ENCODE results near the gene PTPN9. TPM values are rescaled to one million over a fixed set of nuclear protein-coding genes. Genes with fewer than 3 reads are reported as not detected.

PTPN9 gene
- total and polyA plus RNA-seq, 2 of the 4 experiments (the other 2 are of a cell fraction), result 26.5 to 38.9 TPM

GRCh38 chr15:75597667-75598341, 18.7 kb upstream of the PTPN9 start:
- no peak overlapping the region for H3K18ac ChIP-seq (ENCODE audit: low read depth, low read length)
- H2AK5ac ChIP-seq (ENCODE audit: low read depth, low read length), result no peak overlapping the region
- H2BK20ac ChIP-seq (ENCODE audit: low read depth, low read length), result no peak overlapping the region
- no peak overlapping the region for H3K4ac ChIP-seq (ENCODE audit: low read depth, low read length)
- no peak overlapping the region for H2BK120ac ChIP-seq (ENCODE audit: low read depth, low read length)
- BruUV-seq (replicated peaks), result no TSS peak
- no peak overlapping the region for H3K14ac ChIP-seq (replicated peaks; ENCODE audit: low read depth, low read length)
- TF ChIP-seq SMC3 (IDR thresholded peaks at IDR 0.05; ENCODE audit: low read depth, low read length), result peak; percentile 26; the same call in 1 of the 2 replicates
- TF ChIP-seq RAD21 (IDR thresholded peaks at IDR 0.05; ENCODE audit: low read length), result peak; percentile 33
- no peak for TF ChIP-seq RCOR1 (IDR thresholded peaks at IDR 0.05; ENCODE audit: insufficient replicate concordance, low read length)
- TF ChIP-seq CTCF (conservative IDR thresholded peaks at IDR 0.05; ENCODE audit: low read depth, low read length), result peak; percentile 25; the same call in 1 of the 2 replicates
- TF ChIP-seq MXI1 (IDR thresholded peaks at IDR 0.05; ENCODE audit: borderline replicate concordance, low read depth, low read length), result no peak
- DNase-seq (no peak), ATAC-seq (ENCODE audit: low read depth) (no peak)
- POLR2A ChIA-PET (ENCODE audit: unreplicated experiment), result interaction anchor here (0.6 kb wide), 1 partner anchor 14 kb away, joined by 3 read pairs; no protein-coding TSS in a partner anchor
- no peak overlapping the region for H4K5ac ChIP-seq (ENCODE audit: low read depth, low read length)
- H4K20me1 ChIP-seq (ENCODE audit: insufficient read depth, low read length), result no peaks in the 10 kb centered on the region
- H2AFZ ChIP-seq (replicated peaks; ENCODE audit: low read length, poor library complexity), result no peak overlapping the region
- dilution Hi-C loops (cut with HindIII; ENCODE audit: low sequenced_read_pairs, unreplicated experiment) (no loop called here), in situ Hi-C loops (cut with MboI; ENCODE audit: low sequenced_read_pairs) (no loop called here), intact Hi-C loops (cut with micrococcal nuclease) (no loop called here)
- peaks cover 7% of the 10 kb centered on the region; the same call in 1 of the 2 replicates for H3K9me1 ChIP-seq (ENCODE audit: insufficient read depth, low read length)
- no peak overlapping the region for H4K91ac ChIP-seq (ENCODE audit: insufficient read depth, low read depth, low read length)
- H3K27ac ChIP-seq (ENCODE audit: insufficient read depth, low read length), result no peak overlapping the region
- H3K79me1 ChIP-seq (ENCODE audit: low read depth in 1 of 2, low read length in 2 of 2), result peaks cover 0 to 4% of the 10 kb centered on the region in 2 experiments; a peak in 2 of 4 replicates
- no peaks in the 10 kb centered on the region for H3K4me1 ChIP-seq (ENCODE audit: control insufficient read depth, insufficient read depth, low read length)
- peaks cover 45% of the 10 kb centered on the region for H3K36me3 ChIP-seq (ENCODE audit: control insufficient read depth, insufficient read depth, low read length)
- no peak overlapping the region for H4K8ac ChIP-seq (ENCODE audit: low read depth in 2 of 2, low read length in 2 of 2)
- H3K4me3 ChIP-seq (ENCODE audit: insufficient read depth, low read depth, low read length), result no peak overlapping the region
- no peaks in the 10 kb centered on the region for H3K27me3 ChIP-seq (ENCODE audit: control insufficient read depth, insufficient read depth, low read length)
- H3K23ac ChIP-seq (ENCODE audit: low read depth, low read length), result no peak overlapping the region
- H3K56ac ChIP-seq (ENCODE audit: extremely low read depth, insufficient read depth, low read length), result no peak overlapping the region
- no CpG with 5 or more reads among the region's 3 CpGs for WGBS, 2 experiments (ENCODE audit: extremely low coverage in 2 of 2, insufficient read length in 1 of 2)
- no peak overlapping the region for H2BK15ac ChIP-seq (ENCODE audit: low read depth, low read length)
- H3K9ac ChIP-seq (ENCODE audit: low read depth, low read length), result no peak overlapping the region
- no peak overlapping the region for H2BK5ac ChIP-seq (ENCODE audit: low read depth, low read length, poor library complexity, severe bottlenecking)
- H2AK9ac ChIP-seq (replicated peaks; ENCODE audit: low read depth, low read length, poor library complexity), result no peak overlapping the region
- CTCF ChIA-PET, result interaction anchor here (0.6 to 2.3 kb wide), 2 partner anchors 19 to 96 kb away, joined by 3 to 5 read pairs; partner anchors contain the start of gene PTPN9
- H3K4me2 ChIP-seq (ENCODE audit: low read depth, low read length), result no peak overlapping the region
- no peaks in the 10 kb centered on the region for H3K9me3 ChIP-seq (ENCODE audit: control insufficient read depth, insufficient read depth, low read length)
